ENCODE data around the gene RNF115. TPM values are rescaled to one million over a fixed set of nuclear protein-coding genes. Genes with fewer than 3 reads are reported as not detected.
"Not testable (repeated sequence)": the region's sequence is repeated elsewhere in the genome, so short reads cannot be mapped to it uniquely, and the experiment has no call there.

RNF115 gene
- total and polyA plus RNA-seq, 2 donors (not counting 1 experiment from before 2014, with no cell fraction given) = 4.6 to 19.8 TPM

- Mint-ChIP-seq H3K4me3 (no peak overlapping the region), H3K4me1 (no peaks in the 10 kb centered on the region), H3K9me3 (ENCODE audit: insufficient read depth) (no peaks in the 10 kb centered on the region), H3K27me3 (no peaks in the 10 kb centered on the region), H3K27ac (no peak overlapping the region)
- no peaks in the 10 kb centered on the region for H3K4me1 ChIP-seq (ENCODE audit: control insufficient read depth in 2 of 2, insufficient read depth in 2 of 2, low read length in 2 of 2)
- DNase-seq = no peak
- peaks cover 1 to 16% of the 10 kb centered on the region in 2 experiments for H3K36me3 ChIP-seq (replicated peaks in 1 of 2; ENCODE audit: control extremely low read depth in 1 of 2, control insufficient read depth in 1 of 2, extremely low read depth in 1 of 2, insufficient read depth in 2 of 2, low read length in 1 of 2)
- no peaks in the 10 kb centered on the region for H3K9me3 ChIP-seq (ENCODE audit: control extremely low read depth in 1 of 3, control insufficient read depth in 2 of 3, insufficient read depth in 1 of 3, low read length in 2 of 3)
- ChIA-PET POLR2A (no interaction called here), CTCF (no interaction called here)
- H3K27me3 ChIP-seq (replicated peaks in 1 of 4; ENCODE audit: control extremely low read depth in 1 of 4, control insufficient read depth in 3 of 4, insufficient read depth in 4 of 4, low read length in 3 of 4) = no peaks in the 10 kb centered on the region
- no peak overlapping the region for H3K4me2 ChIP-seq (replicated peaks; ENCODE audit: low read depth, low read length, poor library complexity, severe bottlenecking)
- H3K27ac ChIP-seq (ENCODE audit: low read length in 2 of 2) = no peak overlapping the region
- no peaks in the 10 kb centered on the region for H3K79me2 ChIP-seq (ENCODE audit: control insufficient read depth, insufficient read depth, low read length)
- no peak overlapping the region for H2AFZ ChIP-seq (ENCODE audit: insufficient read depth, low read depth, low read length, poor library complexity, severe bottlenecking)
- ATAC-seq (ENCODE audit: low read depth) = no peak
- no peaks in the 10 kb centered on the region for H4K20me1 ChIP-seq (ENCODE audit: control insufficient read depth, insufficient read depth, low read length, poor library complexity, severe bottlenecking)
- intact Hi-C loops (cut with micrococcal nuclease) = no loop called here
- WGBS (ENCODE audit: insufficient coverage) = no CpG with 5 or more reads among the region's 1 CpG
- no peak for TF ChIP-seq EZH2 (IDR thresholded peaks at IDR 0.05; ENCODE audit: borderline replicate concordance, insufficient read depth, low read depth, low read length, poor library complexity, severe bottlenecking)
- no peak for TF ChIP-seq CTCF (IDR thresholded peaks at IDR 0.05)
- no peak overlapping the region for H3K9ac ChIP-seq (ENCODE audit: low read length)
- H3K4me3 ChIP-seq (ENCODE audit: control extremely low read depth in 1 of 5, extremely low read depth in 1 of 5, insufficient read depth in 1 of 5, low read depth in 2 of 5, low read length in 4 of 5) = no peak overlapping the region
These were observed 52.8 kb downstream of the RNF115 start for GRCh38 chr1:145771056-145771455.

- H3K79me2 ChIP-seq (ENCODE audit: control insufficient read depth, insufficient read depth, low read length); H2AFZ ChIP-seq (ENCODE audit: insufficient read depth, low read depth, low read length, poor library complexity, severe bottlenecking); DNase-seq; H3K4me1 ChIP-seq (ENCODE audit: control insufficient read depth in 2 of 2, insufficient read depth in 2 of 2, low read length in 2 of 2); H3K9ac ChIP-seq (ENCODE audit: low read length); ATAC-seq (ENCODE audit: low read depth); H3K27ac Mint-ChIP-seq; H3K4me3 ChIP-seq (ENCODE audit: control extremely low read depth in 1 of 5, extremely low read depth in 1 of 5, insufficient read depth in 1 of 5, low read depth in 2 of 5, low read length in 4 of 5); H3K9me3 ChIP-seq (ENCODE audit: control extremely low read depth in 1 of 3, control insufficient read depth in 2 of 3, insufficient read depth in 1 of 3, low read length in 2 of 3); H3K4me3 Mint-ChIP-seq; H3K4me1 Mint-ChIP-seq; H3K27me3 ChIP-seq (replicated peaks in 1 of 4; ENCODE audit: control extremely low read depth in 1 of 4, control insufficient read depth in 3 of 4, insufficient read depth in 4 of 4, low read length in 3 of 4); CTCF ChIA-PET; POLR2A ChIA-PET; H4K20me1 ChIP-seq (ENCODE audit: control insufficient read depth, insufficient read depth, low read length, poor library complexity, severe bottlenecking); H3K9me3 Mint-ChIP-seq (ENCODE audit: insufficient read depth); intact Hi-C loops (cut with micrococcal nuclease); H3K27me3 Mint-ChIP-seq; H3K4me2 ChIP-seq (replicated peaks; ENCODE audit: low read depth, low read length, poor library complexity, severe bottlenecking); H3K27ac ChIP-seq (ENCODE audit: low read length in 2 of 2): not testable (repeated sequence)
- peaks cover 1 to 16% of the 10 kb centered on the region in 2 experiments for H3K36me3 ChIP-seq (replicated peaks in 1 of 2; ENCODE audit: control extremely low read depth in 1 of 2, control insufficient read depth in 1 of 2, extremely low read depth in 1 of 2, insufficient read depth in 2 of 2, low read length in 1 of 2)
- 100% methylated on average over 8 of the region's 10 CpGs for WGBS (ENCODE audit: insufficient coverage)
These were observed 55.9 kb downstream of the RNF115 start for GRCh38 chr1:145768004-145768403.

GRCh38 chr1:145766926-145767325, 57.0 kb downstream of the RNF115 start:
- CTCF ChIA-PET, H3K27me3 Mint-ChIP-seq, H3K27ac Mint-ChIP-seq: not testable (repeated sequence)

More at GRCh38 chr1:145766926-145767325, 57.0 kb downstream of the RNF115 start:
- intact Hi-C loops (cut with micrococcal nuclease); H3K4me2 ChIP-seq (replicated peaks; ENCODE audit: low read depth, low read length, poor library complexity, severe bottlenecking); H3K4me1 ChIP-seq (ENCODE audit: control insufficient read depth in 2 of 2, insufficient read depth in 2 of 2, low read length in 2 of 2); H3K79me2 ChIP-seq (ENCODE audit: control insufficient read depth, insufficient read depth, low read length); H3K9ac ChIP-seq (ENCODE audit: low read length); H3K4me3 Mint-ChIP-seq; H2AFZ ChIP-seq (ENCODE audit: insufficient read depth, low read depth, low read length, poor library complexity, severe bottlenecking); H3K9me3 Mint-ChIP-seq (ENCODE audit: insufficient read depth); H3K4me1 Mint-ChIP-seq; H4K20me1 ChIP-seq (ENCODE audit: control insufficient read depth, insufficient read depth, low read length, poor library complexity, severe bottlenecking); POLR2A ChIA-PET; H3K4me3 ChIP-seq (ENCODE audit: control extremely low read depth in 1 of 5, extremely low read depth in 1 of 5, insufficient read depth in 1 of 5, low read depth in 2 of 5, low read length in 4 of 5); H3K9me3 ChIP-seq (ENCODE audit: control extremely low read depth in 1 of 3, control insufficient read depth in 2 of 3, insufficient read depth in 1 of 3, low read length in 2 of 3); DNase-seq; H3K27me3 ChIP-seq (replicated peaks in 1 of 4; ENCODE audit: control extremely low read depth in 1 of 4, control insufficient read depth in 3 of 4, insufficient read depth in 4 of 4, low read length in 3 of 4); ATAC-seq (ENCODE audit: low read depth); H3K27ac ChIP-seq (ENCODE audit: low read length in 2 of 2): not testable (repeated sequence)
- peaks cover 1 to 19% of the 10 kb centered on the region in 2 experiments for H3K36me3 ChIP-seq (replicated peaks in 1 of 2; ENCODE audit: control extremely low read depth in 1 of 2, control insufficient read depth in 1 of 2, extremely low read depth in 1 of 2, insufficient read depth in 2 of 2, low read length in 1 of 2)
- 98% methylated on average over 23 of the region's 29 CpGs for WGBS (ENCODE audit: insufficient coverage)
